ENCODE results near the gene LRMDA.

DNA sequence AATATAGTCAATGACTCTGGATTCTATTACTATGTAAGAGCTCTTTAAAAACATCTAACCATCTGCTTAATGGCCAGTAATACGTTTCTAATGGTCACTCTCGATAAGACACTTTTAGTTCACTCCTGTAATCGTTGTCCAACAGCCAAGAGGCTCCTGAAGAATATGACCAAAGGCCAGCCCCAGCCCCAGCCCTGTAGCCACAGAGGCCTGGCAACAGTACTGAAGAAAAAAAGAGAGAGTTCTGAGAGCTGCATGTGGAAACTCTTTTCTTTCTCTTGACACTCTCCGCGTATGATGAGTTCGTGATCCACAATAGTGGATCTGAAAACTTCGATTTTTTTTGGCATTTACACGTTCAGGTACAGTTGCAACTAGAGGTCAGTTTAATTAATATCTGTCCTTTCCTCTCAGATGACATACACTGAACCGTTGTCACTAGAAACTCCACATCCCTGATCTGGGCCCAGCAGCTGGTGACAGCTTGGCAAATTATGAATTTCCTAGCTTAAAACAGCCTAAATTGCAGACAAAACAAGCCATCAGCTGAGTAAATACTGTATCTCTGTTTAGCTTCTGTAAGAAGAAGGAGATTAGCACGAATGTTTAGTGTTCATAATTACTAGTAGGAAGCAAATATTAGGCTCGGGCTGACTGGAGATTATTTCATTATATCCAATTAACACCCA, 456.7 kb downstream of the LRMDA start:
- TF ChIP-seq, protein P1, sequence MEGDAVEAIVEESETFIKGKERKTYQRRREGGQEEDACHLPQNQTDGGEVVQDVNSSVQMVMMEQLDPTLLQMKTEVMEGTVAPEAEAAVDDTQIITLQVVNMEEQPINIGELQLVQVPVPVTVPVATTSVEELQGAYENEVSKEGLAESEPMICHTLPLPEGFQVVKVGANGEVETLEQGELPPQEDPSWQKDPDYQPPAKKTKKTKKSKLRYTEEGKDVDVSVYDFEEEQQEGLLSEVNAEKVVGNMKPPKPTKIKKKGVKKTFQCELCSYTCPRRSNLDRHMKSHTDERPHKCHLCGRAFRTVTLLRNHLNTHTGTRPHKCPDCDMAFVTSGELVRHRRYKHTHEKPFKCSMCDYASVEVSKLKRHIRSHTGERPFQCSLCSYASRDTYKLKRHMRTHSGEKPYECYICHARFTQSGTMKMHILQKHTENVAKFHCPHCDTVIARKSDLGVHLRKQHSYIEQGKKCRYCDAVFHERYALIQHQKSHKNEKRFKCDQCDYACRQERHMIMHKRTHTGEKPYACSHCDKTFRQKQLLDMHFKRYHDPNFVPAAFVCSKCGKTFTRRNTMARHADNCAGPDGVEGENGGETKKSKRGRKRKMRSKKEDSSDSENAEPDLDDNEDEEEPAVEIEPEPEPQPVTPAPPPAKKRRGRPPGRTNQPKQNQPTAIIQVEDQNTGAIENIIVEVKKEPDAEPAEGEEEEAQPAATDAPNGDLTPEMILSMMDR (IDR thresholded peaks at IDR 0.05), result no peak
- TF ChIP-seq POLR2A (IDR thresholded peaks at IDR 0.05), result no peak
